IPS-15b (cell line): ENCODE measurements around the gene MS4A15.

Experiments used
- H3K27me3 ChIP-seq: one replicate; pipeline ENCODE4 v1.6.1; 2013; ENCODE audit warnings: low read length; ENCODE audit not compliant: control insufficient read depth, insufficient read depth
- H3K36me3 ChIP-seq: one replicate; pipeline ENCODE4 v1.6.1; 2013; ENCODE audit warnings: low read length; ENCODE audit not compliant: control insufficient read depth, insufficient read depth
- H3K4me1 ChIP-seq: one replicate; pipeline ENCODE4 v1.6.1; 2013; ENCODE audit warnings: mild to moderate bottlenecking, low read length; ENCODE audit not compliant: control insufficient read depth, insufficient read depth
- H3K4me3 ChIP-seq: one replicate; pipeline ENCODE4 v1.5.1; 2013; ENCODE audit warnings: low read depth, low read length
- H3K9ac ChIP-seq: one replicate; pipeline ENCODE4 v1.6.1; 2013; ENCODE audit warnings: low read depth, mild to moderate bottlenecking, low read length
- H3K9me3 ChIP-seq: one replicate; pipeline ENCODE4 v1.6.1; 2013; ENCODE audit warnings: mild to moderate bottlenecking, low read length; ENCODE audit not compliant: control insufficient read depth, insufficient read depth

MS4A15 gene

GRCh38 chr11:60781286-60781980 is 24.8 kb downstream of the MS4A15 start:
- no peak overlapping the region for H3K9ac ChIP-seq
- no peaks in the 10 kb centered on the region for H3K27me3 ChIP-seq
- H3K9me3 ChIP-seq: no peaks in the 10 kb centered on the region
- H3K4me3 ChIP-seq: no peak overlapping the region
- H3K4me1 ChIP-seq: no peaks in the 10 kb centered on the region
- no peaks in the 10 kb centered on the region for H3K36me3 ChIP-seq

GRCh38 chr11:60781981-60782316 is 25.3 kb downstream of the MS4A15 start:
- Histone ChIP-seq H3K4me3 (no peak overlapping the region), H3K27me3 (no peaks in the 10 kb centered on the region), H3K36me3 (no peaks in the 10 kb centered on the region), H3K9me3 (no peaks in the 10 kb centered on the region), H3K9ac (no peak overlapping the region), H3K4me1 (no peaks in the 10 kb centered on the region)

GRCh38 chr11:60782393-60783140 is 25.9 kb downstream of the MS4A15 start:
- H3K27me3 ChIP-seq: no peaks in the 10 kb centered on the region
- H3K9me3 ChIP-seq: no peaks in the 10 kb centered on the region
- no peaks in the 10 kb centered on the region for H3K36me3 ChIP-seq
- no peak overlapping the region for H3K9ac ChIP-seq
- H3K4me1 ChIP-seq: no peaks in the 10 kb centered on the region
- no peak overlapping the region for H3K4me3 ChIP-seq

- no peaks in the 10 kb centered on the region for H3K36me3 ChIP-seq
- no peak overlapping the region for H3K9ac ChIP-seq
- no peaks in the 10 kb centered on the region for H3K27me3 ChIP-seq
- H3K9me3 ChIP-seq: no peaks in the 10 kb centered on the region
- H3K4me3 ChIP-seq: no peak overlapping the region
- no peaks in the 10 kb centered on the region for H3K4me1 ChIP-seq
These were observed 26.4 kb downstream of the MS4A15 start for GRCh38 chr11:60783141-60783484.

- Histone ChIP-seq H3K4me3 (no peak overlapping the region), H3K36me3 (no peaks in the 10 kb centered on the region), H3K4me1 (no peaks in the 10 kb centered on the region), H3K9me3 (no peaks in the 10 kb centered on the region), H3K27me3 (no peaks in the 10 kb centered on the region), H3K9ac (no peak overlapping the region)
These were observed 27.2 kb downstream of the MS4A15 start for GRCh38 chr11:60783911-60784310.

- H3K9ac ChIP-seq: no peak within 1 kb of the TSS
- H3K36me3 ChIP-seq: no peaks in the 10 kb centered on the region
- no peaks in the 10 kb centered on the region for H3K9me3 ChIP-seq
- no peak within 1 kb of the TSS for H3K4me3 ChIP-seq
- no peaks in the 10 kb centered on the region for H3K27me3 ChIP-seq
- H3K4me1 ChIP-seq: no peaks in the 10 kb centered on the region
These were observed 28.5 kb downstream of the MS4A15 start, which contains the start of gene MS4A10 for GRCh38 chr11:60785136-60785535. TSS of gene MS4A10 (plus strand) at chr11:60785333. CDS start at chr11:60790336, 5,003 bp downstream.

GRCh38 chr11:60785806-60786361 is 29.2 kb downstream of the MS4A15 start:
- H3K9ac ChIP-seq: no peak overlapping the region
- H3K4me1 ChIP-seq: no peaks in the 10 kb centered on the region
- no peak overlapping the region for H3K4me3 ChIP-seq
- H3K9me3 ChIP-seq: no peaks in the 10 kb centered on the region
- H3K36me3 ChIP-seq: no peaks in the 10 kb centered on the region
- H3K27me3 ChIP-seq: no peaks in the 10 kb centered on the region

GRCh38 chr11:60786811-60787567 is 30.3 kb downstream of the MS4A15 start:
- Histone ChIP-seq H3K27me3 (no peaks in the 10 kb centered on the region), H3K36me3 (no peaks in the 10 kb centered on the region), H3K9me3 (peaks cover 10% of the 10 kb centered on the region), H3K4me1 (no peaks in the 10 kb centered on the region), H3K4me3 (no peak overlapping the region), H3K9ac (no peak overlapping the region)

GRCh38 chr11:60788401-60789125 is 31.9 kb downstream of the MS4A15 start:
- H3K4me1 ChIP-seq: no peaks in the 10 kb centered on the region
- no peak overlapping the region for H3K9ac ChIP-seq
- H3K27me3 ChIP-seq: no peaks in the 10 kb centered on the region
- peaks cover 18% of the 10 kb centered on the region for H3K9me3 ChIP-seq
- H3K4me3 ChIP-seq: no peak overlapping the region
- no peaks in the 10 kb centered on the region for H3K36me3 ChIP-seq

- H3K9ac ChIP-seq: no peak overlapping the region
- H3K4me3 ChIP-seq: no peak overlapping the region
- no peaks in the 10 kb centered on the region for H3K4me1 ChIP-seq
- H3K9me3 ChIP-seq: peaks cover 18% of the 10 kb centered on the region
- no peaks in the 10 kb centered on the region for H3K27me3 ChIP-seq
- no peaks in the 10 kb centered on the region for H3K36me3 ChIP-seq
These were observed 34.1 kb downstream of the MS4A15 start for GRCh38 chr11:60790726-60791125.

GRCh38 chr11:60791153-60791933 is 34.7 kb downstream of the MS4A15 start:
- Histone ChIP-seq H3K9me3 (peaks cover 18% of the 10 kb centered on the region), H3K4me1 (no peaks in the 10 kb centered on the region), H3K9ac (no peak overlapping the region), H3K27me3 (no peaks in the 10 kb centered on the region), H3K36me3 (no peaks in the 10 kb centered on the region), H3K4me3 (no peak overlapping the region)
